Esophagus squamous epithelium (tissue), 5 donors: ENCODE data around the gene CRYBB2. TPM values are rescaled to one million over a fixed set of nuclear protein-coding genes. Genes with fewer than 3 reads are reported as not detected.
"Not testable (repeated sequence)": the region's sequence is repeated elsewhere in the genome, so short reads cannot be mapped to it uniquely, and the experiment has no call there.

Experiments
- DNase-seq: peaks from one replicate; lab custom pipeline; 2025; lab: John Stamatoyannopoulos, UW
- H3K27ac ChIP-seq, 4 donors: fragments of 200-600 bp; sonication (generic); one replicate each; pipeline ENCODE4 v1.5.1; 2016 to 2019; ENCODE audit warnings: mild to moderate bottlenecking in 1 of 4
- H3K27me3 ChIP-seq, 4 donors: fragments of 200-600 bp; sonication (generic); 1 replicate in 3 of 4; 2 replicates in 1 of 4; pipeline versions ENCODE4 v1.5.1 to v1.6.0; 2017 to 2021; ENCODE audit warnings: antibody characterized with exemption in 1 of 4
- H3K36me3 ChIP-seq, 3 donors: fragments of 200-600 bp; sonication (generic); one replicate each; pipeline ENCODE4 v1.5.1; 2016 to 2019
- H3K4me1 ChIP-seq, 3 donors: fragments of 200-600 bp; sonication (generic); one replicate each; pipeline ENCODE4 v1.5.1; 2017 to 2019
- H3K4me3 ChIP-seq, 4 donors: fragments of 200-600 bp; sonication (generic); 1 replicate in 3 of 4; 2 replicates in 1 of 4; pipeline ENCODE4 v1.5.1; 2016 to 2019; ENCODE audit warnings: mild to moderate bottlenecking in 2 of 4, moderate library complexity in 1 of 4
- H3K9me3 ChIP-seq, 3 donors: fragments of 200-600 bp; sonication (generic); one replicate each; pipeline ENCODE4 v1.5.1; 2016 to 2019
- POLR2A ChIP-seq, 4 donors: fragments of 450-650 bp; IDR thresholded peaks; one replicate each; pipeline ENCODE4 v1.6.1; 2017; ENCODE audit warnings: antibody characterized with exemption in 4 of 4, mild to moderate bottlenecking in 4 of 4, moderate library complexity in 3 of 4
- WGBS, 2 donors: methylation state at CpG; one replicate each; pipeline ENCODE4 v1.1.5; 2018; 5-methylcytosine and 5-hydroxymethylcytosine counted together
- intact Hi-C: fragments of 100-400 bp; cut with DNase I; formaldehyde crosslinking; loops from one replicate; pipeline ENCODE4 v1.15.0; 2022
- total RNA-seq, 4 donors: library from RNA; depleted of rRNA; stranded (reverse); fragments of >200 nt; gene quantifications; one replicate each; pipeline ENCODE4 v1.1.0, GENCODE V29; 2016
- TF ChIP-seq, protein P1 (sequence below), 6 experiments: fragments of 450-650 bp in 4 of 6; fragments of 200-600 bp in 2 of 6; sonication (generic) in 2 of 6; IDR thresholded peaks; one replicate each; pipeline ENCODE4 v1.5.1; 2016 to 2019; ENCODE audit warnings: antibody characterized with exemption in 6 of 6, mild to moderate bottlenecking in 4 of 6, moderate library complexity in 4 of 6
- donor health status: DM: yes; HTN: yes; CAD: no.

The CRYBB2 gene
- total RNA-seq, 4 donors from 2014 or later: not detected

DNA sequence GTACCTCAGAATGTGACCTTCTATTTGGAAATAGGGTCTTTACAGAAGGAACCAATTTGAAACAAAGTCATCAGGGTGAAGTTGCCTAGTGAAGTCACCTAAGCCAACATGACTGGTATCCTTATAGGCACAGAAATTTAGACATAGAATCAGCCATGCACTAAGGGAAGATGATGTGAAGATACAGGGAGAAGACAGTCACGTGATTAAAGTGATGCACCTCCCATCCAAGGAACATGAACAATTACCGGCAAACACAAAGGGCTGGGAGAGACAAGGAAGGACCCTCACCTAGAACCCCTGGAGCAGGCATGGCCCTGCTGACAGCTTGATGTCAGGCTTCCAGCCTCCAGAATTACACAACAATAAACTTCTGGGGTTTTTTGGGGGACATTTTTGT, 3.2 kb upstream of the CRYBB2 start:
- H3K27me3 ChIP-seq: peaks cover 0 to 34% (median 0%) of the 10 kb centered on the region in 4 donors
- no peak overlapping the region for H3K27ac ChIP-seq

DNA sequence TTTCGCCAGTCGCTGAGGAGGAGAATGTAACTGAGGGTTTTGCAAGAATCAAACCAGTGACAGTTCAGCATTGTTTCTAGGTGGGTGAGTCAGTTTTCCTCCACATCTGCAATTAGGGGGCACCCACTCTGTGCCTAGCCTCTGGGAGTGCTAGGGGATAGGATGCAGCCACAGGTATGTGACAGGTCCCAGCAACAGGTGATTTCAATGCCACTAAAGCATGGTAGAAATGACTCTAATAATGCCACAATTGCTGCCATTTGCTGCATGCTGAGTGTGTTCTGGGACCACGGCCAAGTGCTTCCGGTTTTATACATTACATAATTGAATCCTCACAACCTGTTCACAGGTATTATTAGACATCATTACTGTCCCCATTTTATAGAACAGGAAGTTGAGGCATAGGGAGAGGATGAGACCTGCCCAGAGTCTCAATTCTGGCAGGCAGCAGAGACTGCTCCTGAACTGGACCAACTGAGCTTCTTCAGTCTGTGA, 556 bp downstream of the CRYBB2 start:
- 33 to 42% methylated on average over 4 of the region's 4 CpGs for WGBS, 2 donors
- Histone ChIP-seq H3K9me3 (no peaks in the 10 kb centered on the region), H3K36me3 (no peaks in the 10 kb centered on the region), H3K4me3 (no peak overlapping the region), H3K4me1 (no peaks in the 10 kb centered on the region), H3K27ac (no peak overlapping the region), H3K27me3 (peaks cover 0 to 45% (median 0%) of the 10 kb centered on the region in 4 donors)
- TF ChIP-seq, protein P1, sequence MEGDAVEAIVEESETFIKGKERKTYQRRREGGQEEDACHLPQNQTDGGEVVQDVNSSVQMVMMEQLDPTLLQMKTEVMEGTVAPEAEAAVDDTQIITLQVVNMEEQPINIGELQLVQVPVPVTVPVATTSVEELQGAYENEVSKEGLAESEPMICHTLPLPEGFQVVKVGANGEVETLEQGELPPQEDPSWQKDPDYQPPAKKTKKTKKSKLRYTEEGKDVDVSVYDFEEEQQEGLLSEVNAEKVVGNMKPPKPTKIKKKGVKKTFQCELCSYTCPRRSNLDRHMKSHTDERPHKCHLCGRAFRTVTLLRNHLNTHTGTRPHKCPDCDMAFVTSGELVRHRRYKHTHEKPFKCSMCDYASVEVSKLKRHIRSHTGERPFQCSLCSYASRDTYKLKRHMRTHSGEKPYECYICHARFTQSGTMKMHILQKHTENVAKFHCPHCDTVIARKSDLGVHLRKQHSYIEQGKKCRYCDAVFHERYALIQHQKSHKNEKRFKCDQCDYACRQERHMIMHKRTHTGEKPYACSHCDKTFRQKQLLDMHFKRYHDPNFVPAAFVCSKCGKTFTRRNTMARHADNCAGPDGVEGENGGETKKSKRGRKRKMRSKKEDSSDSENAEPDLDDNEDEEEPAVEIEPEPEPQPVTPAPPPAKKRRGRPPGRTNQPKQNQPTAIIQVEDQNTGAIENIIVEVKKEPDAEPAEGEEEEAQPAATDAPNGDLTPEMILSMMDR (IDR thresholded peaks at IDR 0.05): no peak
- no peak for TF ChIP-seq POLR2A (IDR thresholded peaks at IDR 0.05)
- intact Hi-C loops: no loop called here
- no peak for DNase-seq

More for the DNA sequence above, 3.2 kb upstream of the CRYBB2 start:
- 58 to 92% methylated on average over 1 to 2 of the region's 2 CpGs for whole genome bisulfite sequencing, 2 donors
- intact Hi-C loops: no loop called here
- no peak for DNase-seq
- Histone ChIP-seq H3K36me3 (no peaks in the 10 kb centered on the region), H3K4me3 (no peak overlapping the region), H3K9me3 (no peaks in the 10 kb centered on the region), H3K4me1 (no peaks in the 10 kb centered on the region)
- TF ChIP-seq POLR2A (IDR thresholded peaks at IDR 0.05): no peak
- TF ChIP-seq, protein P1 (IDR thresholded peaks at IDR 0.05): no peak

DNA sequence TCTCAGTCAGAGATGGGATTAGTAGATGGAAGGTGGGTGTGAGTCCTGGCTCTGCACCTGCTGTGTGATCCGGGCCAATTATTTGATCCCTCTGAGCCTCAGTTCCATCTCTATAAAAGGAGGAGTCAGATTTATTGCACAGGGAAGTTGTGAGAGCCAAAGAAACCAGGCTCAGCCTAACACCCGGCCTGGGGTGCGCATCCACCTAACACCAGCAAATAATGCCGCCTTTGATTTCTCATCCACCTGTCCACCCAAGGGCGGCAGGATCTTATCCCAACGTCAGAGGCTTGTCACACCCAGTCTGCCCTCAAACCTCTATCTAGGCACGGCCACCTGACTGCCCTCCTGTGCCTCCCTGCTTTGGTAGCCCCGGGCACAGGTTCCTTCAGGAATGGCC, 2.4 kb downstream of the CRYBB2 start:
- TF ChIP-seq POLR2A (IDR thresholded peaks at IDR 0.05): no peak
- TF ChIP-seq, protein P1 (IDR thresholded peaks at IDR 0.05): no peak
- intact Hi-C loops: no loop called here
- no peak overlapping the region for H3K4me3 ChIP-seq
- H3K9me3 ChIP-seq: no peaks in the 10 kb centered on the region
- WGBS, 2 donors: 75% methylated on average over 4 to 7 of the region's 8 CpGs
- DNase-seq: no peak
- no peaks in the 10 kb centered on the region for H3K4me1 ChIP-seq
- H3K36me3 ChIP-seq: no peaks in the 10 kb centered on the region
- H3K27ac ChIP-seq: no peak overlapping the region
- H3K27me3 ChIP-seq: peaks cover 0 to 43% (median 0%) of the 10 kb centered on the region in 4 donors

DNA sequence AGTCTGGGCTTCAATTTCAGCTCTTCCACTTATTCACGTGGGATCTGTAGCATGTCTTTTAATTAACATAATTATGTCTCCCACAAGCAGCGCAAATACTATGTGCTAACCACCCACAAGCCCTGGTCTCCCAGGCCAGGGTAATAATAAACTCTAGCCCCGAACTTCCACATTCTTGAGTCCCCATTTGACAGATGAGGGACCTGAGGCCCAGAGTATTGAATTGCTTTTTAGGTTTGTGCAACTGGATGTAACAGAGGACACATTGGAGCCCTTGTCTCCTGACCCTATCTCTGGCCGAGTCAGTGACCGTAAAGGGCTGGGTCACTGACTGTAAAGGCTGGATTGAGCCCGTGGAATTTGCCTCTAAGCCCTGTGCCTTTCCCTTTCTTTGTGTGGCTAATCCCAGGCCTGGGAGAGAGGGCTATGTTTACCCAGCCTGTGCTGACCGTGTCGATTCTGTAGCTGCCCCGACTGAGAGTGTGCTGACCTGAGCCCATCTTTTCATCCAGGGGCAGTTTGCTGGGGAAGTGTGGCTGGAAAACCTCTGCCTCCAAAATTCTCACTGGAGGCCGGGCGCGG, 3.9 kb downstream of the CRYBB2 start:
- WGBS, 2 donors: 68 to 89% methylated on average over 9 to 12 of the region's 12 CpGs
- DNase-seq: no peak
- TF ChIP-seq, protein P1 (IDR thresholded peaks at IDR 0.05): no peak
- TF ChIP-seq POLR2A (IDR thresholded peaks at IDR 0.05): no peak
- no peaks in the 10 kb centered on the region for H3K9me3 ChIP-seq
- no peak overlapping the region for H3K4me3 ChIP-seq
- H3K27ac ChIP-seq: no peak overlapping the region
- H3K36me3 ChIP-seq: no peaks in the 10 kb centered on the region
- intact Hi-C loops: no loop called here
- H3K4me1 ChIP-seq: no peaks in the 10 kb centered on the region
- H3K27me3 ChIP-seq: peaks cover 0 to 37% (median 0%) of the 10 kb centered on the region in 4 donors

DNA sequence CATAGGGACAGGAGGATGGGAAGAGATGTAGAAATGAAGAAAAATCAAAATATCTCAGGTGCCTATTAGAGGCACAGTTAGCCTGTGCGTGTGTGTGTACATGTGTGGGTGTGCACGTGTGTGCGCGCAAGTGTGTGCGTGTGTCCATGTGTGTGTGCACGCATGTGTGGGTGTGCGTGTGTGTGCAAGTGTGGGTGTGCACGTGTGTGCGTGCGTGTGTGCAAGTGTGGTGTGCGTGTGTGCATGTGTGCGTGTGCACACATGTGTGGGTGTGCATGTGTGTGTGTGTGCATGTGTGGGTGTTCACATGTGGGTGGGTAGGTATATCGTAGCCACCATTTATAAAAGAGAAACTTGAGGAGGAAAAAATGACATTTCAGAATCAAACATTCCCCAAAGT, 9.4 kb downstream of the CRYBB2 start:
- Histone ChIP-seq H3K4me3 (no peak overlapping the region), H3K27me3 (peaks cover 0 to 31% (median 0%) of the 10 kb centered on the region in 4 donors), H3K9me3 (no peaks in the 10 kb centered on the region), H3K36me3 (no peaks in the 10 kb centered on the region), H3K4me1 (no peaks in the 10 kb centered on the region), H3K27ac (no peak overlapping the region)
- no peak for TF ChIP-seq POLR2A (IDR thresholded peaks at IDR 0.05)
- TF ChIP-seq, protein P1 (IDR thresholded peaks at IDR 0.05): no peak
- no peak for DNase-seq
- intact Hi-C loops: no loop called here
- WGBS, 2 donors: 86 to 93% methylated on average over 13 of the region's 13 CpGs

DNA sequence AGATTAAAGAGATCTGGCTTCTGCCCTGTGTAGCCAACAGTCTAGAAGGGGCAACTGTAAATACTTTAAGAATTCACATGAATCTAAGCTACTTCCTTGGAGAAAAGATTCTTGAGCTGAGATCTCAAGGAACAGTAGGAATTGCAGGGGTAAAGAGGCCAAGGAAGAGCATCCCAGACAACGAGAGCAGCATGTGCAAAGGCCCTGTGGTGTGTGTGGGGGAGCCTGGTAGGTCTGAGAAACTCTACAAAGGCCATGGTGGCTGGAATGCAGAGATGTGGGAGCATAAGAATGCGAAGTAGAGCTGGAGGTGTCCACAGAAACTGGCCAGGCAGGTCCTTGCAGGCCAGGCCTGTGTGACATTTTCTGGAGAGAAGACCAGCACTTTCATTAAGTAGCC, 11.3 kb downstream of the CRYBB2 start:
- H3K9me3 ChIP-seq, H3K4me1 ChIP-seq, H3K27ac ChIP-seq, H3K36me3 ChIP-seq, DNase-seq, H3K4me3 ChIP-seq, intact Hi-C loops: not testable (repeated sequence)
- WGBS, 2 donors: 77 to 88% methylated on average over 2 of the region's 2 CpGs
- peaks cover 0 to 36% (median 0%) of the 10 kb centered on the region in 4 donors for H3K27me3 ChIP-seq
